HCT116 (cell line): ENCODE results near the gene HIP1R. TPM values are rescaled to one million over a fixed set of nuclear protein-coding genes. Genes with fewer than 3 reads are reported as not detected.

ENCODE experiments used
- ATAC-seq: fragments of 200-7000 bp; cut with Tn5 transposase; 2 replicates; pipeline ENCODE4 v1.9.1; 2020; ENCODE audit warnings: mild to moderate bottlenecking, moderate library complexity
- BruUV-seq: library from RNA; stranded (reverse); fragments of 400-500 nt; replicated peaks from 2 replicates; lab custom pipeline; 2021; lab: Mats Ljungman, UMichigan
- CTCF ChIA-PET: fragments of 300-600 bp; sonication (Branson Sonifier 250); formaldehyde crosslinking; loops from one replicate; lab custom pipeline; 2021; ENCODE audit warnings: antibody characterized with exemption; lab: Charles Lee
- POLR2A ChIA-PET: fragments of 300-600, 350-600 bp; sonication (Branson Sonifier 250); formaldehyde crosslinking; loops from one replicate; lab custom pipeline; 2021; ENCODE audit warnings: antibody characterized with exemption; lab: Charles Lee
- RAD21 ChIA-PET, 2 experiments: fragments of 300-600 bp; sonication (Branson Sonifier 250); formaldehyde crosslinking; loops; one replicate each; lab custom pipeline; 2023; ENCODE audit warnings: low total read pairs in 2 of 2; ENCODE audit not compliant: uncharacterized antibody in 2 of 2, unreplicated experiment in 2 of 2, low non-redundant PET in 1 of 2; lab: Charles Lee
- DNase-seq: peaks from one replicate; pipeline ENCODE4 v3.0.0-alpha.2; 2010; ENCODE audit warnings: low read depth, low spot score
- H2AFZ ChIP-seq: fragments of 200-600 bp; shearing (Covaris generic), sonication (generic); 2 replicates; pipeline ENCODE4 v1.6.1; 2017; ENCODE audit warnings: low read depth, mixed run types, mixed read lengths, antibody characterized with exemption, low read length; ENCODE audit not compliant: poor library complexity, severe bottlenecking
- H3K27ac ChIP-seq: 2 replicates; pipeline ENCODE4 v1.5.1; 2012; ENCODE audit warnings: low read depth, low read length
- H3K27me3 ChIP-seq: fragments of 200-600 bp; sonication (generic); 2 replicates; pipeline ENCODE4 v1.6.1; 2016; ENCODE audit warnings: mixed run types, low read length, mixed read lengths; ENCODE audit not compliant: insufficient read depth
- H3K36me3 ChIP-seq, 2 experiments: fragments of 200-500 bp in 1 of 2; fragments of 200-600 bp in 1 of 2; sonication (Bioruptor generic) in 1 of 2; sonication (generic) in 1 of 2; 2 replicates each; pipeline versions ENCODE4 v1.5.1 to v1.6.1; 2014 to 2016; ENCODE audit warnings: low read length in 2 of 2, inconsistent platforms in 1 of 2, mixed read lengths in 1 of 2, mixed run types in 1 of 2; ENCODE audit not compliant: insufficient read depth in 2 of 2, control insufficient read depth in 1 of 2
- H3K4me1 ChIP-seq, 2 experiments: fragments of 200-600 bp in 1 of 2; sonication (generic) in 1 of 2; 2 replicates each; pipeline versions ENCODE4 v1.5.1 to v1.6.1; 2012 to 2017; ENCODE audit warnings: low read length in 2 of 2, inconsistent platforms in 1 of 2, mild to moderate bottlenecking in 1 of 2, mixed read lengths in 1 of 2, mixed run types in 1 of 2, moderate library complexity in 1 of 2; ENCODE audit not compliant: insufficient read depth in 2 of 2, control insufficient read depth in 1 of 2
- H3K4me2 ChIP-seq: fragments of 200-600 bp; sonication (generic); 2 replicates; pipeline ENCODE4 v1.6.1; 2017; ENCODE audit warnings: mixed run types, low read length, mixed read lengths
- H3K4me3 ChIP-seq, 2 experiments: fragments of 200-600 bp in 1 of 2; sonication (generic) in 1 of 2; replicated peaks in 1 of 2; 2 replicates each; pipeline ENCODE4 v1.5.1; 2011 to 2016; ENCODE audit warnings: low read length in 2 of 2, control low read depth in 1 of 2, low read depth in 1 of 2, mild to moderate bottlenecking in 1 of 2, mixed read lengths in 1 of 2, mixed run types in 1 of 2
- H3K79me2 ChIP-seq: fragments of 200-600 bp; sonication (generic); 2 replicates; pipeline ENCODE4 v1.6.1; 2017; ENCODE audit warnings: mild to moderate bottlenecking, mixed run types, low read length, moderate library complexity, mixed read lengths; ENCODE audit not compliant: insufficient read depth
- H3K9ac ChIP-seq: fragments of 200-600 bp; sonication (generic); 2 replicates; pipeline ENCODE4 v1.6.1; 2016; ENCODE audit warnings: low read length, mixed read lengths
- H3K9me2 ChIP-seq: fragments of 200-600 bp; sonication (generic), shearing (Covaris generic); 2 replicates; pipeline ENCODE4 v1.6.1; 2017; ENCODE audit warnings: mixed run types, mild to moderate bottlenecking, moderate library complexity; ENCODE audit not compliant: insufficient read depth
- H3K9me3 ChIP-seq, 2 experiments: fragments of 200-500 bp in 1 of 2; fragments of 200-600 bp in 1 of 2; sonication (Bioruptor generic) in 1 of 2; sonication (generic) in 1 of 2; 2 replicates each; pipeline ENCODE4 v1.6.1; 2014 to 2017; ENCODE audit warnings: low read length in 2 of 2, mixed read lengths in 2 of 2, inconsistent platforms in 1 of 2, low read depth in 1 of 2, mild to moderate bottlenecking in 1 of 2, mixed run types in 1 of 2, moderate library complexity in 1 of 2; ENCODE audit not compliant: control insufficient read depth in 1 of 2, insufficient read depth in 1 of 2
- H4K20me1 ChIP-seq: fragments of 200-600 bp; sonication (generic), shearing (Covaris generic); 2 replicates; pipeline ENCODE4 v1.6.1; 2017; ENCODE audit warnings: mixed run types, mild to moderate bottlenecking, moderate library complexity; ENCODE audit not compliant: insufficient read depth
- ATF3 ChIP-seq: IDR thresholded peaks from 2 replicates; pipeline ENCODE4 v1.6.1; 2012
- CBX3 ChIP-seq: IDR thresholded peaks from 2 replicates; pipeline ENCODE4 v1.6.1; 2012; ENCODE audit warnings: low read depth
- CEBPB ChIP-seq: IDR thresholded peaks from 2 replicates; pipeline ENCODE4 v1.6.1; 2012; ENCODE audit warnings: low read depth
- CTCF ChIP-seq, 3 experiments: fragments of 200-600 bp in 1 of 3; sonication (generic) in 1 of 3; IDR thresholded peaks in 2 of 3; conservative IDR thresholded peaks in 1 of 3; 2 replicates each; pipeline ENCODE4 v1.5.1; 2012 to 2017; ENCODE audit warnings: low read depth in 2 of 3, low read length in 2 of 3, antibody characterized with exemption in 1 of 3, borderline replicate concordance in 1 of 3, control low read depth in 1 of 3, mild to moderate bottlenecking in 1 of 3, mixed read lengths in 1 of 3, mixed run types in 1 of 3, moderate library complexity in 1 of 3; ENCODE audit not compliant: insufficient read depth in 1 of 3
- EGR1 ChIP-seq: IDR thresholded peaks from 2 replicates; pipeline ENCODE4 v1.6.1; 2012; ENCODE audit warnings: low read depth
- ELF1 ChIP-seq: IDR thresholded peaks from 2 replicates; pipeline ENCODE4 v1.6.1; 2012; ENCODE audit warnings: low read depth, borderline replicate concordance
- EZH2 ChIP-seq: fragments of 200-600 bp; sonication (generic); IDR thresholded peaks from 2 replicates; pipeline ENCODE4 v1.6.1; 2017; ENCODE audit warnings: antibody characterized with exemption, mixed run types
- EZH2phosphoT487 ChIP-seq: fragments of 200-600 bp; IDR thresholded peaks from 2 replicates; pipeline ENCODE4 v1.6.1; 2018; ENCODE audit warnings: antibody characterized with exemption, borderline replicate concordance
- FOSL1 ChIP-seq: IDR thresholded peaks from 2 replicates; pipeline ENCODE4 v1.6.1; 2012; ENCODE audit warnings: low read depth
- JUND ChIP-seq: IDR thresholded peaks from 2 replicates; pipeline ENCODE4 v1.6.1; 2012
- MAX ChIP-seq: IDR thresholded peaks from 2 replicates; pipeline ENCODE4 v1.6.1; 2012
- POLR2AphosphoS5 ChIP-seq: IDR thresholded peaks from 2 replicates; pipeline ENCODE4 v1.6.1; 2011; ENCODE audit warnings: mild to moderate bottlenecking, low read depth, low read length, moderate library complexity
- RAD21 ChIP-seq: IDR thresholded peaks from 2 replicates; pipeline ENCODE4 v1.6.1; 2012; ENCODE audit warnings: low read depth, mild to moderate bottlenecking
- SIN3A ChIP-seq: IDR thresholded peaks from 2 replicates; pipeline ENCODE4 v1.6.1; 2012; ENCODE audit warnings: low read depth
- SP1 ChIP-seq: IDR thresholded peaks from 2 replicates; pipeline ENCODE4 v1.6.1; 2012; ENCODE audit warnings: low read depth
- SRF ChIP-seq: IDR thresholded peaks from 2 replicates; pipeline ENCODE4 v1.6.1; 2012; ENCODE audit warnings: low read depth
- YY1 ChIP-seq: IDR thresholded peaks from 2 replicates; pipeline ENCODE4 v1.6.1; 2011; ENCODE audit warnings: low read length, low read depth, moderate library complexity, mild to moderate bottlenecking; ENCODE audit not compliant: insufficient replicate concordance; ENCODE audit errors: extremely low read depth
- ZBTB33 ChIP-seq: IDR thresholded peaks from 2 replicates; pipeline ENCODE4 v1.6.1; 2011; ENCODE audit warnings: mild to moderate bottlenecking, low read length, moderate library complexity; ENCODE audit not compliant: insufficient replicate concordance; ENCODE audit errors: extremely low read depth
- ZFX ChIP-seq: fragments of 450-650 bp; IDR thresholded peaks from 2 replicates; pipeline ENCODE4 v1.6.1; 2017
- ZNF274 ChIP-seq: fragments of 200-500 bp; sonication (Bioruptor generic); IDR thresholded peaks from 2 replicates; pipeline ENCODE4 v1.6.1; 2014; ENCODE audit warnings: mild to moderate bottlenecking, low read depth, low read length, inconsistent platforms
- intact Hi-C: fragments of 100-400 bp; cut with micrococcal nuclease; formaldehyde crosslinking; loops from 2 replicates; pipeline ENCODE4 v1.10.0; 2022
- total RNA-seq: library from RNA; stranded (reverse); gene quantifications from one replicate; pipeline ENCODE4 v1.2.1, GENCODE V29; 2021; ENCODE audit not compliant: unreplicated experiment

Gene HIP1R
- total RNA-seq, 1 experiment from 2014 or later, result 57.8 TPM

- Histone ChIP-seq H3K9me2 (no peaks in the 10 kb centered on the region), H3K36me3 (peaks cover 0 to 7% of the 10 kb centered on the region in 2 experiments; a peak in 2 of 4 replicates), H3K4me3 (no peak overlapping the region), H3K9ac (no peak overlapping the region), H3K4me2 (no peak overlapping the region), H3K4me1 (no peaks in the 10 kb centered on the region), H3K9me3 (no peaks in the 10 kb centered on the region), H3K27ac (no peak overlapping the region), H3K79me2 (no peaks in the 10 kb centered on the region), H4K20me1 (no peaks in the 10 kb centered on the region), H3K27me3 (no peaks in the 10 kb centered on the region), H2AFZ (no peak overlapping the region)
- no peak for ATAC-seq
- CTCF ChIA-PET, result interaction anchor here (1.1 kb wide), 1 partner anchor 14 kb away, joined by 3 read pairs; no protein-coding TSS in a partner anchor
- POLR2A ChIA-PET, result interaction anchor here (1.0 kb wide), 1 partner anchor 100 kb away, joined by 4 read pairs; no protein-coding TSS in a partner anchor
- DNase-seq, result no peak
- RAD21 ChIA-PET, result interaction anchor here in 1 of 2 experiments (0.8 kb wide), 1 partner anchor 62 kb away, joined by 3 read pairs; no protein-coding TSS in a partner anchor
- intact Hi-C loops, result no loop called here
- TSS peak; percentile 33 for BruUV-seq
- TF ChIP-seq JUND (no peak), ZNF274 (no peak), ATF3 (no peak), CEBPB (no peak), ELF1 (no peak), POLR2AphosphoS5 (no peak), CTCF (IDR thresholded peaks at IDR 0.05 in 2 of 3, conservative IDR thresholded peaks at IDR 0.05 in 1 of 3; ENCODE audit: borderline replicate concordance in 1 of 3, insufficient read depth in 1 of 3, low read depth in 2 of 3, low read length in 2 of 3) (no peak), SRF (no peak), FOSL1 (no peak), YY1 (no peak), CBX3 (no peak), EZH2phosphoT487 (no peak), EGR1 (no peak), RAD21 (no peak), SIN3A (no peak), MAX (no peak), SP1 (no peak), EZH2 (no peak), ZBTB33 (no peak), ZFX (no peak)
Measured at GRCh38 chr12:122855928-122856831, 20.9 kb downstream of the HIP1R start.
